Adrenal gland (tissue), 12 donors: ENCODE data around the gene DNMT1. TPM values are rescaled to one million over a fixed set of nuclear protein-coding genes. Genes with fewer than 3 reads are reported as not detected.
A peak's percentile ranks its signal among the peaks of the same experiment; 100 is the strongest.

Experiments used
- DNase-seq, 7 donors: peaks; one replicate each; pipeline ENCODE4 v3.0.0-alpha.2; 2019 to 2020
- H3K27ac ChIP-seq, 5 donors: fragments of 200-600 bp; sonication (generic) in 4 of 5; 1 replicate in 3 of 5; 2 replicates in 2 of 5; pipeline versions ENCODE4 v1.5.1 to v1.8.0; 2016 to 2020; ENCODE audit warnings: mild to moderate bottlenecking in 1 of 5
- H3K27me3 ChIP-seq: fragments of 200-600 bp; 2 replicates; pipeline ENCODE4 v1.8.0; 2021
- H3K36me3 ChIP-seq, 2 donors: fragments of 200-600 bp; replicated peaks in 1 of 2; 1 replicate in 1 of 2; 2 replicates in 1 of 2; pipeline versions ENCODE4 v1.5.1 to v1.8.0; 2018 to 2022
- H3K4me1 ChIP-seq, 2 donors: fragments of 200-600 bp; replicated peaks in 1 of 2; 1 replicate in 1 of 2; 2 replicates in 1 of 2; pipeline versions ENCODE4 v1.5.1 to v1.8.0; 2018 to 2021
- H3K4me3 ChIP-seq, 4 donors: fragments of 200-600 bp; sonication (generic) in 3 of 4; one replicate each; pipeline ENCODE4 v1.5.1; 2016 to 2018
- H3K9me3 ChIP-seq, 3 donors: fragments of 200-600 bp; sonication (generic) in 1 of 3; replicated peaks in 1 of 3; 1 replicate in 2 of 3; 2 replicates in 1 of 3; pipeline versions ENCODE4 v1.5.1 to v1.8.0; 2016 to 2021
- CTCF ChIP-seq, 6 experiments: fragments of 450-650 bp in 4 of 6; fragments of 200-600 bp in 2 of 6; sonication (generic) in 1 of 6; IDR thresholded peaks; 1 replicate in 5 of 6; 2 replicates in 1 of 6; pipeline versions ENCODE4 v1.5.1 to v1.8.0; 2016 to 2021; ENCODE audit warnings: antibody characterized with exemption in 6 of 6, mild to moderate bottlenecking in 2 of 6, moderate library complexity in 1 of 6
- POLR2A ChIP-seq, 2 donors: fragments of 450-650 bp; IDR thresholded peaks; one replicate each; pipeline ENCODE4 v1.6.1; 2017; ENCODE audit warnings: antibody characterized with exemption in 2 of 2, mild to moderate bottlenecking in 2 of 2, moderate library complexity in 1 of 2
- WGBS, 4 donors: extraction: QIAGEN DNeasy Blood & Tissue Kit in 2 of 4; methylation state at CpG; one replicate each; pipeline versions ENCODE4 v1.1.5 to v1.1.7; 2013 to 2017; 5-methylcytosine and 5-hydroxymethylcytosine counted together
- intact Hi-C, 2 donors: fragments of 100-400 bp; cut with DNase I; formaldehyde crosslinking; loops; one replicate each; pipeline versions ENCODE4 v1.14.1 to v1.15.0; 2022 to 2023
- polyA plus RNA-seq, 3 donors: library from polyadenylated mRNA; stranded (reverse); fragments of 200-250 nt in 2 of 3; fragments of 350-450 nt in 1 of 3; fragmentation: Illumina TruSeq in 1 of 3; extraction: RNeasy Lipid Tissue Mini Kit (QIAGEN cat#74804) in 1 of 3; gene quantifications; one replicate each; pipeline ENCODE4 v1.2.3, GENCODE V29; 2013 to 2014
- total RNA-seq, 9 donors: library from RNA; depleted of rRNA in 4 of 9; stranded (reverse); fragments of >200 nt in 4 of 9; fragments of 120-200 nt in 1 of 9; fragmentation: NEBNext Ultra II Directional in 1 of 9; extraction: Animal tissue kit (Norgen Biotek cat#: 25700) in 1 of 9; gene quantifications; one replicate each; pipeline versions ENCODE4 v1.1.0 to v1.2.4, GENCODE V29; 2013 to 2023
- donor health status: healthy with polysubstance abuse.
- donor health status: Bipolar disorder and iron deficiency.
- donor health status: DM: yes; HTN: yes; CAD: no.
- donor health status: DM: no; HTN: no; CAD: no.
- donor health status: DM: no; HTN: no; CAD: no.
- donor health status: DM: yes; HTN: yes; CAD: no.

DNMT1 gene
- total and polyA plus RNA-seq, 12 donors = 23.6 to 49.7 (median 36.1) TPM

GRCh38 chr19:10116085-10116865 lies 78.5 kb downstream of the DNMT1 start:
- DNase-seq = no peak
- TF ChIP-seq CTCF (IDR thresholded peaks at IDR 0.05) (no peak), POLR2A (IDR thresholded peaks at IDR 0.05) (no peak)
- peaks cover 0 to 49% of the 10 kb centered on the region in 2 donors for H3K36me3 ChIP-seq
- no peak overlapping the region for H3K27ac ChIP-seq
- no peak overlapping the region for H3K4me3 ChIP-seq
- no peaks in the 10 kb centered on the region for H3K9me3 ChIP-seq
- peaks cover 7 to 15% of the 10 kb centered on the region in 2 donors for H3K4me1 ChIP-seq
- intact Hi-C loops = loop anchor here (10.0 kb wide), 2 partner anchors 129 to 181 kb away; partner anchors contain the start of gene OLFM2 (in 1 of the 2)
- WGBS, 4 donors = 20 to 87% (median 79%) methylated on average over 1 to 35 of the region's 35 CpGs
- H3K27me3 ChIP-seq = no peaks in the 10 kb centered on the region

- 85 to 91% (median 87%) methylated on average over 14 to 45 of the region's 45 CpGs for WGBS, 4 donors
- peaks cover 7 to 12% of the 10 kb centered on the region in 2 donors for H3K4me1 ChIP-seq
- H3K4me3 ChIP-seq = no peak overlapping the region
- no peaks in the 10 kb centered on the region for H3K9me3 ChIP-seq
- H3K27ac ChIP-seq = no peak overlapping the region
- intact Hi-C loops = loop anchor here (10.0 kb wide), 2 partner anchors 129 to 181 kb away; partner anchors contain the start of gene OLFM2 (in 1 of the 2)
- peaks cover 0 to 56% of the 10 kb centered on the region in 2 donors for H3K36me3 ChIP-seq
- no peaks in the 10 kb centered on the region for H3K27me3 ChIP-seq
- no peak for DNase-seq
- TF ChIP-seq POLR2A (IDR thresholded peaks at IDR 0.05) (no peak), CTCF (IDR thresholded peaks at IDR 0.05) (no peak)
These were observed 79.2 kb downstream of the DNMT1 start for GRCh38 chr19:10115392-10116084.

- no peak overlapping the region for H3K27ac ChIP-seq
- H3K4me1 ChIP-seq = peaks cover 7 to 9% of the 10 kb centered on the region in 2 donors
- no peak for TF ChIP-seq CTCF (IDR thresholded peaks at IDR 0.05)
- no peak for TF ChIP-seq POLR2A (IDR thresholded peaks at IDR 0.05)
- peaks cover 0 to 63% of the 10 kb centered on the region in 2 donors for H3K36me3 ChIP-seq
- H3K9me3 ChIP-seq = no peaks in the 10 kb centered on the region
- H3K4me3 ChIP-seq = no peak overlapping the region
- no peaks in the 10 kb centered on the region for H3K27me3 ChIP-seq
- 62 to 79% (median 75%) methylated on average over 12 to 26 of the region's 26 CpGs for WGBS, 4 donors
- DNase-seq = peak in 1 of 7 donors; percentile 24
- intact Hi-C loops = loop anchor here (10.0 kb wide), 2 partner anchors 130 to 180 kb away; partner anchors contain the start of gene OLFM2 (in 1 of the 2)
These were observed 79.9 kb downstream of the DNMT1 start for GRCh38 chr19:10114651-10115391.
